Ovary (tissue), 9 donors: Measurements from ENCODE around the gene PFDN5. TPM values are rescaled to one million over a fixed set of nuclear protein-coding genes. Genes with fewer than 3 reads are reported as not detected.

ENCODE experiments used
- DNase-seq, 5 donors: peaks; one replicate each; pipeline ENCODE4 v3.0.0-alpha.2; 2019 to 2020
- H3K27ac ChIP-seq, 2 donors: fragments of 200-600 bp; one replicate each; pipeline versions ENCODE4 v1.5.1 to v1.8.0; 2019 to 2022
- H3K27me3 ChIP-seq: fragments of 200-600 bp; one replicate; pipeline ENCODE4 v1.8.0; 2022
- H3K36me3 ChIP-seq: fragments of 200-600 bp; sonication (generic); one replicate; pipeline ENCODE4 v1.5.1; 2019
- H3K4me1 ChIP-seq: one replicate; pipeline ENCODE4 v1.8.1; 2013; ENCODE audit warnings: mild to moderate bottlenecking, moderate library complexity; ENCODE audit not compliant: insufficient read depth
- H3K4me3 ChIP-seq: fragments of 200-600 bp; sonication (generic); one replicate; pipeline ENCODE4 v1.5.1; 2017
- H3K9me3 ChIP-seq, 2 donors: fragments of 200-600 bp in 1 of 2; sonication (generic) in 1 of 2; one replicate each; pipeline versions ENCODE4 v1.5.1 to v1.8.1; 2013 to 2019; ENCODE audit warnings: mild to moderate bottlenecking in 1 of 2, moderate library complexity in 1 of 2
- EP300 ChIP-seq: sonication (generic); formaldehyde crosslinking; IDR thresholded peaks from one replicate; pipeline ENCODE4 v1.6.1; 2017; ENCODE audit warnings: antibody characterized with exemption
- POLR2A ChIP-seq: fragments of 450-650 bp; IDR thresholded peaks from one replicate; pipeline ENCODE4 v1.6.1; 2017; ENCODE audit warnings: antibody characterized with exemption, mild to moderate bottlenecking, moderate library complexity
- WGBS, 3 donors: extraction: QIAGEN DNeasy Blood & Tissue Kit in 1 of 3; methylation state at CpG; one replicate each; pipeline versions ENCODE4 v1.1.5 to v1.1.7; 2013 to 2017; 5-methylcytosine and 5-hydroxymethylcytosine counted together
- intact Hi-C, 4 donors: fragments of 100-400 bp; cut with DNase I; formaldehyde crosslinking; loops; one replicate each; pipeline versions ENCODE4 v1.11.0 to v1.15.1; 2022 to 2023
- polyA plus RNA-seq, 2 donors: library from polyadenylated mRNA; stranded (reverse); fragments of 200-250 nt in 1 of 2; fragments of 350-450 nt in 1 of 2; fragmentation: Illumina TruSeq in 1 of 2; extraction: RNeasy Lipid Tissue Mini Kit (QIAGEN cat#74804) in 1 of 2; gene quantifications; one replicate each; pipeline ENCODE4 v1.2.3, GENCODE V29; 2013 to 2014
- total RNA-seq, 7 donors: library from RNA; depleted of rRNA in 2 of 7; stranded (reverse); fragments of >200 nt in 2 of 7; fragmentation: NEBNext Ultra II Directional in 3 of 7; extraction: Animal tissue kit (Norgen Biotek cat#: 25700) in 3 of 7; gene quantifications; one replicate each; pipeline versions ENCODE4 v1.1.0 to v1.2.4, GENCODE V29; 2016 to 2023
- TF ChIP-seq, protein P1 (sequence below), 3 donors: fragments of 450-650 bp in 2 of 3; fragments of 200-600 bp in 1 of 3; IDR thresholded peaks; one replicate each; pipeline versions ENCODE4 v1.5.1 to v1.8.0; 2016 to 2022; ENCODE audit warnings: antibody characterized with exemption in 3 of 3, mild to moderate bottlenecking in 1 of 3
- donor health status: DM: no; HTN: no; CAD: no; lungs with moderate emphysema.
- donor health status: DM: no; HTN: no; CAD: no.
- donor health status: Bipolar disorder and iron deficiency.
- donor health status: DM: yes; HTN: yes; CAD: no.
- donor health status: DM: no; HTN: no; CAD: no.
- donor health status: DM: yes; HTN: yes; CAD: no.

The PFDN5 gene
- total and polyA plus RNA-seq, 9 donors = 603 to 1,792 (median 954) TPM

DNA sequence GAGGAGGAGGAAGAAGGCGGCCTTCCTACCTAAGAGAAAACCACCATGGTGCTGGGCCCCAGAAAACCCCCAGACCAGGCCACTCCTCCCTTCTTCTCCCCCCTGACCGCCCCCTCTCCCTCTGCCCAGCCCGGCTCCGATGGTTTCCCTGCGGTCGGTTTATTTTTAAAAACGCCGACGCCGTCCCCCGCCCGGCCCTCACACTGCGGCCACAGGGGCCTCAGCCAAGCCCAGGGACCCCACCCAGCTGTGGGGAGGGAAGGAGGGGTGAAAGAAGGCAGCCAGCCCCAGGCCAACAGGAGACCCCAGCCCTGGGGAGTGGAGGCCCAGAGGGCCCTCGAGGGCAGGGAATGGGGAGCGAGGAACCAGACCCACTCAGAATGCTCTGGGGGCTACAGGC lies 37.4 kb downstream of the PFDN5 start:
- no peak overlapping the region for H3K4me3 ChIP-seq
- TF ChIP-seq, protein P1, sequence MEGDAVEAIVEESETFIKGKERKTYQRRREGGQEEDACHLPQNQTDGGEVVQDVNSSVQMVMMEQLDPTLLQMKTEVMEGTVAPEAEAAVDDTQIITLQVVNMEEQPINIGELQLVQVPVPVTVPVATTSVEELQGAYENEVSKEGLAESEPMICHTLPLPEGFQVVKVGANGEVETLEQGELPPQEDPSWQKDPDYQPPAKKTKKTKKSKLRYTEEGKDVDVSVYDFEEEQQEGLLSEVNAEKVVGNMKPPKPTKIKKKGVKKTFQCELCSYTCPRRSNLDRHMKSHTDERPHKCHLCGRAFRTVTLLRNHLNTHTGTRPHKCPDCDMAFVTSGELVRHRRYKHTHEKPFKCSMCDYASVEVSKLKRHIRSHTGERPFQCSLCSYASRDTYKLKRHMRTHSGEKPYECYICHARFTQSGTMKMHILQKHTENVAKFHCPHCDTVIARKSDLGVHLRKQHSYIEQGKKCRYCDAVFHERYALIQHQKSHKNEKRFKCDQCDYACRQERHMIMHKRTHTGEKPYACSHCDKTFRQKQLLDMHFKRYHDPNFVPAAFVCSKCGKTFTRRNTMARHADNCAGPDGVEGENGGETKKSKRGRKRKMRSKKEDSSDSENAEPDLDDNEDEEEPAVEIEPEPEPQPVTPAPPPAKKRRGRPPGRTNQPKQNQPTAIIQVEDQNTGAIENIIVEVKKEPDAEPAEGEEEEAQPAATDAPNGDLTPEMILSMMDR (IDR thresholded peaks at IDR 0.05) = no peak
- TF ChIP-seq EP300 = no peak
- no peak for TF ChIP-seq POLR2A
- intact Hi-C loops = no loop called here
- no peaks in the 10 kb centered on the region for H3K9me3 ChIP-seq
- 22 to 26% (median 25%) methylated on average over 15 of the region's 15 CpGs for WGBS, 3 donors
- no peak overlapping the region for H3K27ac ChIP-seq
- no peaks in the 10 kb centered on the region for H3K4me1 ChIP-seq
- DNase-seq = no peak
- H3K36me3 ChIP-seq = no peaks in the 10 kb centered on the region
- H3K27me3 ChIP-seq = no peaks in the 10 kb centered on the region

GRCh38 chr12:53333289-53333688 lies 37.9 kb downstream of the PFDN5 start:
- Histone ChIP-seq H3K4me1 (no peaks in the 10 kb centered on the region), H3K9me3 (no peaks in the 10 kb centered on the region), H3K4me3 (no peak overlapping the region), H3K36me3 (no peaks in the 10 kb centered on the region), H3K27ac (no peak overlapping the region), H3K27me3 (no peaks in the 10 kb centered on the region)
- no peak for DNase-seq
- TF ChIP-seq, protein P1 (IDR thresholded peaks at IDR 0.05) = no peak
- TF ChIP-seq POLR2A = no peak
- TF ChIP-seq EP300 = no peak
- WGBS, 3 donors = 60 to 65% (median 62%) methylated on average over 4 of the region's 4 CpGs
- intact Hi-C loops = no loop called here

DNA sequence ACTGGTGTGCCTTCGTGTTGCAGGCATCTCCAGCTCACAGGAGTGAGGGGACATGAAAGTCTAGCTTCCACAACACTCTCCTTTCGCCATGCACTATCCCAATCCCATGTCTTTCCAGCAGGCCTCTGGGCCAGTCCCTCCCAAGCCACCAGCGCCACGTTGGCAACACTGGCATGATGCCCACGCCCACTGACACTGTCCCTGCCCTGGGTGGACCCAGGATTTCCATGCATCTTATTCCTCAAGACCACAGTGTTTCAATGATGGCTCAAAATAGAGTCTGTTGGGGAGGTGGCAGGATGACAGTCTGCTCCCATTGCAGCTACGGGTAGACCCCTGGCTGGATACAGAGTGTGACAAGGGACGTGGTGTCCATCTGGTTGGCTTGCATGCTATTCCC lies 38.5 kb downstream of the PFDN5 start:
- no peaks in the 10 kb centered on the region for H3K27me3 ChIP-seq
- no peak overlapping the region for H3K4me3 ChIP-seq
- intact Hi-C loops = no loop called here
- no peaks in the 10 kb centered on the region for H3K36me3 ChIP-seq
- DNase-seq = no peak
- no peak overlapping the region for H3K27ac ChIP-seq
- H3K4me1 ChIP-seq = no peaks in the 10 kb centered on the region
- TF ChIP-seq EP300 (no peak), POLR2A (no peak)
- TF ChIP-seq, protein P1 (IDR thresholded peaks at IDR 0.05) = no peak
- no peaks in the 10 kb centered on the region for H3K9me3 ChIP-seq
- 72 to 82% (median 74%) methylated on average over 7 of the region's 7 CpGs for WGBS, 3 donors

DNA sequence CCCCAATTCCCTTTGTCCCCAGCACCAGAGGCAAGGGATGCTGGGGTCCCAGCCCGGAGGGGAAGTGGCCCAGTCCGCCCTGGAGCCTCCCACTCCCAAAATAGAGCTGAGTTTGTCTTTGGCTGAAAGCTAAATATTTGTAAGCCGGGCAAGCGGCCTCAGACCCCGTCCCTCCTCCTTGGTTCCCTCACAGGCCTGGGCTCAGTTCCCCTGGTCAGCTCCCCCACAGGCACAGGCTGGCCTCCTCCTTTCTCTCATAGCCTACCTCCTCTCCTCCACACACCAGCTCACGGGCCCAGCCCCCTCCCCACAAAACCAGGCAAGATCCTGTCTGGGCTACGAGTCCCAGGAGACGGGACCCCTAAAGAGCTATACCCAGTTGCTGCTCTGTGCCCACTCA lies 39.5 kb downstream of the PFDN5 start:
- no peaks in the 10 kb centered on the region for H3K36me3 ChIP-seq
- intact Hi-C loops = no loop called here
- H3K9me3 ChIP-seq = no peaks in the 10 kb centered on the region
- TF ChIP-seq POLR2A (no peak), EP300 (no peak)
- TF ChIP-seq, protein P1 (IDR thresholded peaks at IDR 0.05) = no peak
- no peak overlapping the region for H3K27ac ChIP-seq
- 63 to 69% (median 63%) methylated on average over 8 of the region's 8 CpGs for WGBS, 3 donors
- H3K27me3 ChIP-seq = no peaks in the 10 kb centered on the region
- H3K4me1 ChIP-seq = no peaks in the 10 kb centered on the region
- no peak for DNase-seq
- no peak overlapping the region for H3K4me3 ChIP-seq
